Ovary (tissue), 9 donors: ENCODE results near the gene TOR1A. TPM values are rescaled to one million over a fixed set of nuclear protein-coding genes. Genes with fewer than 3 reads are reported as not detected.

Experiments used
- DNase-seq, 5 donors: peaks; one replicate each; pipeline ENCODE4 v3.0.0-alpha.2; 2019 to 2020
- H3K27ac ChIP-seq, 2 donors: fragments of 200-600 bp; one replicate each; pipeline versions ENCODE4 v1.5.1 to v1.8.0; 2019 to 2022
- H3K27me3 ChIP-seq: fragments of 200-600 bp; one replicate; pipeline ENCODE4 v1.8.0; 2022
- H3K36me3 ChIP-seq: fragments of 200-600 bp; sonication (generic); one replicate; pipeline ENCODE4 v1.5.1; 2019
- H3K4me1 ChIP-seq: one replicate; pipeline ENCODE4 v1.8.1; 2013; ENCODE audit warnings: mild to moderate bottlenecking, moderate library complexity; ENCODE audit not compliant: insufficient read depth
- H3K4me3 ChIP-seq: fragments of 200-600 bp; sonication (generic); one replicate; pipeline ENCODE4 v1.5.1; 2017
- H3K9me3 ChIP-seq, 2 donors: fragments of 200-600 bp in 1 of 2; sonication (generic) in 1 of 2; one replicate each; pipeline versions ENCODE4 v1.5.1 to v1.8.1; 2013 to 2019; ENCODE audit warnings: mild to moderate bottlenecking in 1 of 2, moderate library complexity in 1 of 2
- CTCF ChIP-seq, 3 donors: fragments of 450-650 bp in 2 of 3; fragments of 200-600 bp in 1 of 3; IDR thresholded peaks; one replicate each; pipeline versions ENCODE4 v1.5.1 to v1.8.0; 2016 to 2022; ENCODE audit warnings: antibody characterized with exemption in 3 of 3, mild to moderate bottlenecking in 1 of 3
- EP300 ChIP-seq: sonication (generic); formaldehyde crosslinking; IDR thresholded peaks from one replicate; pipeline ENCODE4 v1.6.1; 2017; ENCODE audit warnings: antibody characterized with exemption
- POLR2A ChIP-seq: fragments of 450-650 bp; IDR thresholded peaks from one replicate; pipeline ENCODE4 v1.6.1; 2017; ENCODE audit warnings: antibody characterized with exemption, mild to moderate bottlenecking, moderate library complexity
- WGBS, 3 donors: extraction: QIAGEN DNeasy Blood & Tissue Kit in 1 of 3; methylation state at CpG; one replicate each; pipeline versions ENCODE4 v1.1.5 to v1.1.7; 2013 to 2017; 5-methylcytosine and 5-hydroxymethylcytosine counted together
- intact Hi-C, 4 donors: fragments of 100-400 bp; cut with DNase I; formaldehyde crosslinking; loops; one replicate each; pipeline versions ENCODE4 v1.11.0 to v1.15.1; 2022 to 2023
- polyA plus RNA-seq, 2 donors: library from polyadenylated mRNA; stranded (reverse); fragments of 200-250 nt in 1 of 2; fragments of 350-450 nt in 1 of 2; fragmentation: Illumina TruSeq in 1 of 2; extraction: RNeasy Lipid Tissue Mini Kit (QIAGEN cat#74804) in 1 of 2; gene quantifications; one replicate each; pipeline ENCODE4 v1.2.3, GENCODE V29; 2013 to 2014
- total RNA-seq, 7 donors: library from RNA; depleted of rRNA in 2 of 7; stranded (reverse); fragments of >200 nt in 2 of 7; fragmentation: NEBNext Ultra II Directional in 3 of 7; extraction: Animal tissue kit (Norgen Biotek cat#: 25700) in 3 of 7; gene quantifications; one replicate each; pipeline versions ENCODE4 v1.1.0 to v1.2.4, GENCODE V29; 2016 to 2023
- donor health status: DM: no; HTN: no; CAD: no; lungs with moderate emphysema.
- donor health status: DM: no; HTN: no; CAD: no.
- donor health status: Bipolar disorder and iron deficiency.
- donor health status: DM: yes; HTN: yes; CAD: no.
- donor health status: DM: no; HTN: no; CAD: no.
- donor health status: DM: yes; HTN: yes; CAD: no.

Gene TOR1A
- total and polyA plus RNA-seq, 9 donors = 23.5 to 45.6 (median 27.1) TPM

- no peaks in the 10 kb centered on the region for H3K4me1 ChIP-seq
- intact Hi-C loops = no loop called here
Observed at GRCh38 chr9:129852579-129852978, 28.6 kb upstream of the TOR1A start.

GRCh38 chr9:129851821-129852220, 27.9 kb upstream of the TOR1A start:
- Histone ChIP-seq H3K4me1 (no peaks in the 10 kb centered on the region), H3K27me3 (no peaks in the 10 kb centered on the region), H3K4me3 (no peak overlapping the region), H3K9me3 (no peaks in the 10 kb centered on the region), H3K36me3 (no peaks in the 10 kb centered on the region), H3K27ac (no peak overlapping the region)
- 58 to 76% (median 59%) methylated on average over 5 of the region's 5 CpGs for WGBS, 3 donors
- no peak for TF ChIP-seq EP300
- TF ChIP-seq CTCF (IDR thresholded peaks at IDR 0.05) = no peak
- TF ChIP-seq POLR2A = no peak
- intact Hi-C loops = no loop called here
- no peak for DNase-seq

More at GRCh38 chr9:129852579-129852978, 28.6 kb upstream of the TOR1A start:
- no peaks in the 10 kb centered on the region for H3K36me3 ChIP-seq
- no peak for TF ChIP-seq EP300
- no peak for TF ChIP-seq CTCF (IDR thresholded peaks at IDR 0.05)
- no peak for TF ChIP-seq POLR2A
- WGBS, 3 donors = 69 to 85% (median 76%) methylated on average over 5 of the region's 5 CpGs
- H3K27me3 ChIP-seq = no peaks in the 10 kb centered on the region
- no peak overlapping the region for H3K27ac ChIP-seq
- no peak for DNase-seq
- H3K9me3 ChIP-seq = no peaks in the 10 kb centered on the region
- H3K4me3 ChIP-seq = no peak overlapping the region

GRCh38 chr9:129850821-129851550, 27.1 kb upstream of the TOR1A start:
- intact Hi-C loops = no loop called here
- no peaks in the 10 kb centered on the region for H3K4me1 ChIP-seq
- H3K36me3 ChIP-seq = no peaks in the 10 kb centered on the region
- no peak for DNase-seq
- H3K9me3 ChIP-seq = no peaks in the 10 kb centered on the region
- TF ChIP-seq EP300 (no peak), POLR2A (no peak)
- WGBS, 3 donors = 82 to 87% (median 84%) methylated on average over 6 of the region's 6 CpGs
- H3K27ac ChIP-seq = no peak overlapping the region
- H3K27me3 ChIP-seq = no peaks in the 10 kb centered on the region
- H3K4me3 ChIP-seq = no peak overlapping the region

- no peak overlapping the region for H3K4me3 ChIP-seq
- no peak for DNase-seq
- intact Hi-C loops = no loop called here
- H3K27me3 ChIP-seq = no peaks in the 10 kb centered on the region
- no peaks in the 10 kb centered on the region for H3K9me3 ChIP-seq
- H3K36me3 ChIP-seq = no peaks in the 10 kb centered on the region
- H3K4me1 ChIP-seq = no peaks in the 10 kb centered on the region
- no peak for TF ChIP-seq EP300
- no peak for TF ChIP-seq CTCF (IDR thresholded peaks at IDR 0.05)
- TF ChIP-seq POLR2A = no peak
- H3K27ac ChIP-seq = no peak overlapping the region
- WGBS, 3 donors = 78 to 83% (median 81%) methylated on average over 6 of the region's 6 CpGs
Observed at GRCh38 chr9:129849901-129850300, 26.0 kb upstream of the TOR1A start.

- DNase-seq = no peak
- intact Hi-C loops = no loop called here
- no peaks in the 10 kb centered on the region for H3K36me3 ChIP-seq
- H3K4me1 ChIP-seq = no peaks in the 10 kb centered on the region
- 77 to 84% (median 82%) methylated on average over 4 of the region's 4 CpGs for WGBS, 3 donors
- H3K27me3 ChIP-seq = no peaks in the 10 kb centered on the region
- H3K4me3 ChIP-seq = no peak overlapping the region
- no peaks in the 10 kb centered on the region for H3K9me3 ChIP-seq
- H3K27ac ChIP-seq = no peak overlapping the region
- TF ChIP-seq EP300 (no peak), CTCF (IDR thresholded peaks at IDR 0.05) (no peak), POLR2A (no peak)
Observed at GRCh38 chr9:129848712-129849441, 24.9 kb upstream of the TOR1A start.
